Cardiac fibroblast (primary cell): Measurements from ENCODE around the gene HCN3.
A peak's percentile ranks its signal among the peaks of the same experiment; 100 is the strongest.

Experiments
- DNase-seq, 2 donors: peaks; one replicate each; pipeline versions ENCODE4 v3.0.0 to v3.0.0-alpha.2; 2010; ENCODE audit warnings: low read depth in 2 of 2
- H3K4me3 ChIP-seq, 2 donors: replicated peaks in 1 of 2; 1 replicate in 1 of 2; 2 replicates in 1 of 2; pipeline ENCODE4 v1.5.1; 2011; ENCODE audit warnings: low read depth in 2 of 2, low read length in 2 of 2, mild to moderate bottlenecking in 2 of 2, moderate library complexity in 1 of 2
- TF ChIP-seq, protein P1 (sequence below): IDR thresholded peaks from one replicate; pipeline ENCODE4 v1.5.1; 2011; ENCODE audit warnings: low read depth, mild to moderate bottlenecking, low read length, inconsistent platforms

Gene HCN3

DNA sequence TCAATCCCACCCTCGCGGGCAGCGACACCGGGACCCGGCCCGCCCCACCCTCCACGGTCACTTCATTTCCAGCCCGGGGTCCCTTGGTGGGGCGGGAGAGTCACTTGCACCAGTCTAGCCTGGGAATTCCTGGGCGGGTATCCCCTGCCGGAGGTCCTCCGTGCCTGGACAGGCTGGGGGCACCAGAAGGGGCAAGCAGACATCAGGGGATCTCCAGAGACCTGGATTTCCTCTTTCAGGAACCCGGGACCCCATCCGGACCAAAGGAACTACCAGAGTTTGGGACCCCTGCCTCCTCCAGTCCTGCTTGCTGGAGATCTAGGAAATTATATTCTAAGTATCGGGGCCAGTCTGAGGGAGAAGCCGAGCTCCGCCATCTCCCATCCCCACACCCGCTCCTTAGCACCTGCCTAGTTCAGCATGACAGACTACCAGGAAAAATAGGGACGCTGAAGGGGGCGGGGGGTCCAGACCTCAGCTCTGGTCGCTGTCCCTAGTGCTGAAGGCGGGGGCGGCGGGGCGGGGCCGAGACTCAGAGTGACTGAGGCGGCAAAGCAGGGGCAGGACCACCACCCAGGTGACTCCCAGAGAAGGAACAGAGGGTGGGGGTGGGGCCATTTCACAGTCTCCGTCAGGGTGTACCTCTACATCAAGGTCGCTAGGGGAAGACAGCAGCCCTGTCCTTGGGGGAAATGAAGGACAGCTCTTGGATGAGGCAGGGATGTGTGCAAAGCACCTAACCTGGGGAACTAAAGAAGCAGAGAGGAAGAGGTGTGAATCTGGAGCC, 832 bp downstream of the HCN3 start:
- TF ChIP-seq, protein P1, sequence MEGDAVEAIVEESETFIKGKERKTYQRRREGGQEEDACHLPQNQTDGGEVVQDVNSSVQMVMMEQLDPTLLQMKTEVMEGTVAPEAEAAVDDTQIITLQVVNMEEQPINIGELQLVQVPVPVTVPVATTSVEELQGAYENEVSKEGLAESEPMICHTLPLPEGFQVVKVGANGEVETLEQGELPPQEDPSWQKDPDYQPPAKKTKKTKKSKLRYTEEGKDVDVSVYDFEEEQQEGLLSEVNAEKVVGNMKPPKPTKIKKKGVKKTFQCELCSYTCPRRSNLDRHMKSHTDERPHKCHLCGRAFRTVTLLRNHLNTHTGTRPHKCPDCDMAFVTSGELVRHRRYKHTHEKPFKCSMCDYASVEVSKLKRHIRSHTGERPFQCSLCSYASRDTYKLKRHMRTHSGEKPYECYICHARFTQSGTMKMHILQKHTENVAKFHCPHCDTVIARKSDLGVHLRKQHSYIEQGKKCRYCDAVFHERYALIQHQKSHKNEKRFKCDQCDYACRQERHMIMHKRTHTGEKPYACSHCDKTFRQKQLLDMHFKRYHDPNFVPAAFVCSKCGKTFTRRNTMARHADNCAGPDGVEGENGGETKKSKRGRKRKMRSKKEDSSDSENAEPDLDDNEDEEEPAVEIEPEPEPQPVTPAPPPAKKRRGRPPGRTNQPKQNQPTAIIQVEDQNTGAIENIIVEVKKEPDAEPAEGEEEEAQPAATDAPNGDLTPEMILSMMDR: peak; percentile 47
- DNase-seq: peak; percentile 19 to 29
- H3K4me3 ChIP-seq: peak overlapping the region; percentile 70 to 73

DNA sequence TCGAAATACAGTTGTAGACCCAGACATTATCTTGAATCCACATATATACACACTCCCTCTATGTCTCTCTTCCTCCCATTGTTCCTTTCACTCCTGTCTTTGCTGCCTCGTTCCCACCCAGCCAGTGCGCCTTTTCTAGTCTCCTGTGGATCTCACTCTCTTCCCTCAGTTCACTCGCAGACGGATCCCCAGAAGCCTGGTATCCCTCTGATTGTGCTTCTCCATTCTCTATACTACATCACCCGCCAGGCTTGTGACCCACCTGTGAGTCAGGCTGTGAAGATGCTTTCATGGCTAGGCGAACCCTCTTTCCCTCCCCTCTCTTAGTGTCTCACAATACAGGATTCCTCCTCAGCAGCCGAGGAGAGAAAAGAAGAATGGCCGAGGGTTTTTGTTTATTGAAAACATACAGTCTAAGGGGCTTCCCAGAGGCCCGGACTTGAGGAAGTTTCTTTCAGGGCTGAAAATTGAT, 1.5 kb downstream of the HCN3 start:
- DNase-seq: no peak
- TF ChIP-seq, protein P1: no peak
- H3K4me3 ChIP-seq: no peak overlapping the region

DNA sequence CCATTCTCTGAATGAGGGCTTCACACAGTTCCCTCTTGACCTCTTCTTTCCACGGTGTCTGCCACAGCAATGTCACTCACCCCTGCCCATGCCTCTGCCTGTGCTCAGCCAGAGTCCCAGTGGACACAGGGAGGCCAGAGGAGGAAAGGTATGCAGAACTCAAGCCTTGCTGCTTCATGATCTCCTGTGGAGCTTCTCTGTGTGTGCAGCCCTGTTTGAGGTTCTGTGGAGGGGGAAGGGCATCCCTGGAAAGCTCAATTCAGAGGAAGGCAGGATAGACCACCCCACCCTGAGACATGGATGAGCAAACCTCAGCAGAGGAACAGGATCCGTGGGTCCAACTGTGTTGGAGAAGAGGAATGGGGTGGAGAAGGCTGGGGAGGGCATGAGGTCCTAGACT, 2.0 kb downstream of the HCN3 start:
- H3K4me3 ChIP-seq: no peak overlapping the region

DNA sequence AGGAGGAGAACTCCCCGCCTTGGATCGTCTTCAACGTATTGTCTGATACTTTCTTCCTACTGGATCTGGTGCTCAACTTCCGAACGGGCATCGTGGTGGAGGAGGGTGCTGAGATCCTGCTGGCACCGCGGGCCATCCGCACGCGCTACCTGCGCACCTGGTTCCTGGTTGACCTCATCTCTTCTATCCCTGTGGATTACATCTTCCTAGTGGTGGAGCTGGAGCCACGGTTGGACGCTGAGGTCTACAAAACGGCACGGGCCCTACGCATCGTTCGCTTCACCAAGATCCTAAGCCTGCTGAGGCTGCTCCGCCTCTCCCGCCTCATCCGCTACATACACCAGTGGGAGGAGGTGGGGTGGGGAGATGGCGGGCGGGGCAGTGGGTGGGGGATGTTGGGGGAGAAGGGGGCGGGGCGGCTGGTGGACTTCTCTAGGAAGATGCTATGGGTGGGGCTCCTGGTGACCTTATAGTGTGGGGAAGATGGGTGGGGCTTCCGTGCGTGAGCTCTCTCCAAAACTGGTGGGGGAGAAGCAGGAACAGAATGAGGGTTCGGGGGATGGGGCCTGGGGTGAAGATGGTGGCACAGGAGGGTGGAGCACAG, 5.3 kb downstream of the HCN3 start:
- DNase-seq: no peak
- no peak overlapping the region for H3K4me3 ChIP-seq
- TF ChIP-seq, protein P1: no peak

More for the DNA sequence above, 2.0 kb downstream of the HCN3 start:
- DNase-seq: no peak
- TF ChIP-seq, protein P1: no peak

DNA sequence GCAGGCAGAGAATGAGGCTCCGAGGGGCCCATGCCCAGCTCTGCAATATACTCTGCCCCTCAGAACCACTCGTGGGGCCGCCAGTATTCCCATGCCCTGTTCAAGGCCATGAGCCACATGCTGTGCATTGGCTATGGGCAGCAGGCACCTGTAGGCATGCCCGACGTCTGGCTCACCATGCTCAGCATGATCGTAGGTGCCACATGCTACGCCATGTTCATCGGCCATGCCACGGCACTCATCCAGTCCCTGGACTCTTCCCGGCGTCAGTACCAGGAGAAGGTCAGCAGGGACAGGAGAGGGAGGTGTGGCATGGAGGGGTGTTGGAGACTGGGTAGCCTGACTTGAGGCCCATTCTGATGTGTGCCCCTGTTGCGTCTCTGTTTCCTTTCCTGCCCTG, 7.2 kb downstream of the HCN3 start:
- TF ChIP-seq, protein P1: no peak
- no peak overlapping the region for H3K4me3 ChIP-seq
- no peak for DNase-seq

DNA sequence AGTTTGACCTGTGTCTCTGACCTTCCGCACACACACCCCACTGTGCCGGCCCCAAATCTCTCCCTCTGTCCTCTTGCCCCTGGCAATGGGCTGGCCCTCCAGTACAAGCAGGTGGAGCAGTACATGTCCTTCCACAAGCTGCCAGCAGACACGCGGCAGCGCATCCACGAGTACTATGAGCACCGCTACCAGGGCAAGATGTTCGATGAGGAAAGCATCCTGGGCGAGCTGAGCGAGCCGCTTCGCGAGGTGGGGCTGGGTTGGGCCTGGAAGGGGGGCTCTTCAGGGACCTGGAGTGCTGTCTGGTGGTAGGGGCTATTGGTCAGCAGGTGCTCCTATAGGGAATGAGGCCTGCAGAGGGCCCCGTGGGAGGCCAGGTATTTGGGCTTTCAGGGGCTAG, 7.8 kb downstream of the HCN3 start:
- DNase-seq: no peak
- no peak overlapping the region for H3K4me3 ChIP-seq
- TF ChIP-seq, protein P1: no peak
